HG02938 (cell line): ENCODE data around the gene POTEM.
"Not testable (repeated sequence)": the region's sequence is repeated elsewhere in the genome, so short reads cannot be mapped to it uniquely, and the experiment has no call there.

Experiments used
- ATAC-seq: cut with Tn5 transposase; IDR thresholded peaks from one replicate; pipeline ENCODE4 v1.9.1; 2021; ENCODE audit warnings: mild to moderate bottlenecking, moderate library complexity; ENCODE audit not compliant: unreplicated experiment

POTEM gene

GRCh38 chr14:19036811-19037382, 69.7 kb downstream of the POTEM start:
- ATAC-seq: not testable (repeated sequence)

- not testable (repeated sequence) for ATAC-seq
These were observed 70.9 kb downstream of the POTEM start for GRCh38 chr14:19038060-19038664.

GRCh38 chr14:19038785-19039184, 71.6 kb downstream of the POTEM start:
- not testable (repeated sequence) for ATAC-seq

GRCh38 chr14:19043384-19043783, 76.2 kb downstream of the POTEM start:
- not testable (repeated sequence) for ATAC-seq
